Neural cell (in vitro differentiated cells): ENCODE measurements around the gene NT5C2. TPM values are rescaled to one million over a fixed set of nuclear protein-coding genes. Genes with fewer than 3 reads are reported as not detected.
A peak's percentile ranks its signal among the peaks of the same experiment; 100 is the strongest.

Experiments used
- H2AFZ ChIP-seq: fragments of 200-600, 300-800 bp; sonication (generic), shearing (Covaris generic); 2 replicates; pipeline ENCODE4 v1.6.0; 2014; ENCODE audit warnings: low read depth, mild to moderate bottlenecking, antibody characterized with exemption, low read length, moderate library complexity
- H3F3A ChIP-seq: fragments of 200-600 bp; shearing (Covaris generic); 2 replicates; pipeline ENCODE4 v1.6.1; 2016; ENCODE audit warnings: mild to moderate bottlenecking, moderate library complexity, mixed read lengths, antibody characterized with exemption, low read length; ENCODE audit not compliant: insufficient read depth, poor library complexity, severe bottlenecking
- H3K27ac ChIP-seq: fragments of 200-600, 300-800 bp; sonication (generic), shearing (Covaris generic); 2 replicates; pipeline ENCODE4 v1.5.1; 2014; ENCODE audit warnings: mild to moderate bottlenecking, low read length, moderate library complexity
- H3K27me3 ChIP-seq: fragments of 300-800, 200-600 bp; sonication (generic), shearing (Covaris generic); 2 replicates; pipeline ENCODE4 v1.6.0; 2014; ENCODE audit warnings: mild to moderate bottlenecking, low read depth, low read length, moderate library complexity; ENCODE audit not compliant: insufficient read depth
- H3K36me3 ChIP-seq: fragments of 300-800, 200-600 bp; sonication (generic), shearing (Covaris generic); 2 replicates; pipeline ENCODE4 v1.5.1; 2014; ENCODE audit warnings: mild to moderate bottlenecking, antibody characterized with exemption, low read length, moderate library complexity; ENCODE audit not compliant: insufficient read depth
- H3K4me2 ChIP-seq: fragments of 300-800, 200-600 bp; sonication (generic), shearing (Covaris generic); 2 replicates; pipeline ENCODE4 v1.6.0; 2014; ENCODE audit warnings: mild to moderate bottlenecking, low read length
- H3K4me3 ChIP-seq: fragments of 300-800, 200-600 bp; sonication (generic), shearing (Covaris generic); 2 replicates; pipeline ENCODE4 v1.5.1; 2014; ENCODE audit warnings: mild to moderate bottlenecking, low read length, moderate library complexity
- H3K79me2 ChIP-seq: fragments of 200-600 bp; shearing (Covaris generic); replicated peaks from 2 replicates; pipeline ENCODE4 v1.6.0; 2014; ENCODE audit warnings: mild to moderate bottlenecking, low read length, moderate library complexity; ENCODE audit not compliant: insufficient read depth
- H3K9ac ChIP-seq: fragments of 300-800, 200-600 bp; sonication (generic), shearing (Covaris generic); 2 replicates; pipeline ENCODE4 v1.6.1; 2016; ENCODE audit warnings: mild to moderate bottlenecking, low read length, mixed read lengths
- H3K9me2 ChIP-seq: fragments of 200-600 bp; shearing (Covaris generic); 2 replicates; pipeline ENCODE4 v1.6.1; 2016; ENCODE audit warnings: mild to moderate bottlenecking, low read length, mixed read lengths; ENCODE audit not compliant: insufficient read depth
- H3K9me3 ChIP-seq: fragments of 200-600, 300-800 bp; sonication (generic), shearing (Covaris generic); 2 replicates; pipeline ENCODE4 v1.6.1; 2016; ENCODE audit warnings: mild to moderate bottlenecking, mixed run types, low read length, moderate library complexity, mixed read lengths
- H4K20me1 ChIP-seq: fragments of 200-600 bp; shearing (Covaris generic); 2 replicates; pipeline ENCODE4 v1.6.1; 2016; ENCODE audit warnings: mild to moderate bottlenecking, mixed run types; ENCODE audit not compliant: insufficient read depth
- CTCF ChIP-seq: fragments of 450-650 bp; IDR thresholded peaks from 2 replicates; pipeline ENCODE4 v1.5.1; 2014; ENCODE audit warnings: antibody characterized with exemption, mild to moderate bottlenecking, moderate library complexity; ENCODE audit not compliant: poor library complexity, severe bottlenecking
- EP300 ChIP-seq: fragments of 450-650 bp; conservative IDR thresholded peaks from 2 replicates; pipeline ENCODE4 v1.6.1; 2014; ENCODE audit warnings: antibody characterized with exemption, mild to moderate bottlenecking, moderate library complexity; ENCODE audit not compliant: poor library complexity, severe bottlenecking
- EZH2 ChIP-seq: fragments of 200-600, 300-800 bp; shearing (Covaris generic), sonication (generic); IDR thresholded peaks from 2 replicates; pipeline ENCODE4 v1.6.1; 2014; ENCODE audit warnings: antibody characterized with exemption, low read length, borderline replicate concordance, mild to moderate bottlenecking; ENCODE audit not compliant: insufficient read depth, poor library complexity, severe bottlenecking
- MXI1 ChIP-seq: fragments of 450-650 bp; conservative IDR thresholded peaks from 2 replicates; pipeline ENCODE4 v1.6.1; 2014; ENCODE audit warnings: antibody characterized with exemption, mild to moderate bottlenecking; ENCODE audit not compliant: poor library complexity, severe bottlenecking
- POLR2AphosphoS5 ChIP-seq: IDR thresholded peaks from 2 replicates; pipeline ENCODE4 v1.6.1; 2012
- RAD21 ChIP-seq: fragments of 450-650 bp; conservative IDR thresholded peaks from 2 replicates; pipeline ENCODE4 v1.6.1; 2014; ENCODE audit warnings: antibody characterized with exemption, mild to moderate bottlenecking, moderate library complexity
- SMC3 ChIP-seq: fragments of 450-650 bp; conservative IDR thresholded peaks from 2 replicates; pipeline ENCODE4 v1.6.1; 2014; ENCODE audit warnings: antibody characterized with exemption, mild to moderate bottlenecking, moderate library complexity; ENCODE audit not compliant: poor library complexity
- TAF1 ChIP-seq: IDR thresholded peaks from 2 replicates; pipeline ENCODE4 v1.6.1; 2012; ENCODE audit warnings: low read depth
- polyA plus RNA-seq: library from polyadenylated mRNA; depleted of rRNA; stranded (reverse); fragments of >200 nt; gene quantifications from 2 replicates; pipeline ENCODE4 v1.2.3, GENCODE V29; 2014
- TF ChIP-seq, protein P1 (sequence below): IDR thresholded peaks from 2 replicates; pipeline ENCODE4 v1.6.1; 2012; ENCODE audit warnings: borderline replicate concordance

The NT5C2 gene
- polyA plus RNA-seq, 1 donor from 2014 or later: 190 TPM

DNA sequence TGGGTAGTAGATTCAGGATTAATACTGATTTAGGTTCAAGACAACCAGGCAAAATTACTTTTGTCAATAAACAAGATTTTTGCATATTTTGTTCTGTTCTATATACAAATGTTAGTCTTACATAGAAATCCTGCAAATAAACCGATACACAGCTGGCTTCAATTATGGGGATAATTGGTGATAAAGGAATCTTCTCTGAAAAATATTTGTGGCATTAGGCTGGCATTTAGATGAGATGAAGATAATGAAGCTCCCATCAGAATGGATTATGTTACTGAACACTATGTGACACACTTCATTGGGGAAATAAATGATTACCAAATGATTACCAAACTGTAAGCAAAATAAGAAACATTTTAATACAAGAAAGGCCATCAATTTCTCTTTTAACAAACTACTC is 65.8 kb downstream of the NT5C2 start:
- no peaks in the 10 kb centered on the region for H3K36me3 ChIP-seq
- TF ChIP-seq POLR2AphosphoS5 (no peak), RAD21 (no peak), EP300 (no peak), MXI1 (no peak), CTCF (no peak), SMC3 (no peak), TAF1 (no peak), EZH2 (no peak)
- TF ChIP-seq, protein P1, sequence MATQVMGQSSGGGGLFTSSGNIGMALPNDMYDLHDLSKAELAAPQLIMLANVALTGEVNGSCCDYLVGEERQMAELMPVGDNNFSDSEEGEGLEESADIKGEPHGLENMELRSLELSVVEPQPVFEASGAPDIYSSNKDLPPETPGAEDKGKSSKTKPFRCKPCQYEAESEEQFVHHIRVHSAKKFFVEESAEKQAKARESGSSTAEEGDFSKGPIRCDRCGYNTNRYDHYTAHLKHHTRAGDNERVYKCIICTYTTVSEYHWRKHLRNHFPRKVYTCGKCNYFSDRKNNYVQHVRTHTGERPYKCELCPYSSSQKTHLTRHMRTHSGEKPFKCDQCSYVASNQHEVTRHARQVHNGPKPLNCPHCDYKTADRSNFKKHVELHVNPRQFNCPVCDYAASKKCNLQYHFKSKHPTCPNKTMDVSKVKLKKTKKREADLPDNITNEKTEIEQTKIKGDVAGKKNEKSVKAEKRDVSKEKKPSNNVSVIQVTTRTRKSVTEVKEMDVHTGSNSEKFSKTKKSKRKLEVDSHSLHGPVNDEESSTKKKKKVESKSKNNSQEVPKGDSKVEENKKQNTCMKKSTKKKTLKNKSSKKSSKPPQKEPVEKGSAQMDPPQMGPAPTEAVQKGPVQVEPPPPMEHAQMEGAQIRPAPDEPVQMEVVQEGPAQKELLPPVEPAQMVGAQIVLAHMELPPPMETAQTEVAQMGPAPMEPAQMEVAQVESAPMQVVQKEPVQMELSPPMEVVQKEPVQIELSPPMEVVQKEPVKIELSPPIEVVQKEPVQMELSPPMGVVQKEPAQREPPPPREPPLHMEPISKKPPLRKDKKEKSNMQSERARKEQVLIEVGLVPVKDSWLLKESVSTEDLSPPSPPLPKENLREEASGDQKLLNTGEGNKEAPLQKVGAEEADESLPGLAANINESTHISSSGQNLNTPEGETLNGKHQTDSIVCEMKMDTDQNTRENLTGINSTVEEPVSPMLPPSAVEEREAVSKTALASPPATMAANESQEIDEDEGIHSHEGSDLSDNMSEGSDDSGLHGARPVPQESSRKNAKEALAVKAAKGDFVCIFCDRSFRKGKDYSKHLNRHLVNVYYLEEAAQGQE: no peak
- H3K27me3 ChIP-seq: no peaks in the 10 kb centered on the region
- H3K4me2 ChIP-seq: no peak overlapping the region
- H2AFZ ChIP-seq: no peak overlapping the region
- H3K9ac ChIP-seq: no peak overlapping the region
- no peaks in the 10 kb centered on the region for H3K9me3 ChIP-seq
- H4K20me1 ChIP-seq: no peaks in the 10 kb centered on the region
- H3F3A ChIP-seq: no peaks in the 10 kb centered on the region
- no peak overlapping the region for H3K4me3 ChIP-seq
- no peaks in the 10 kb centered on the region for H3K79me2 ChIP-seq
- no peak overlapping the region for H3K27ac ChIP-seq
- no peaks in the 10 kb centered on the region for H3K9me2 ChIP-seq

DNA sequence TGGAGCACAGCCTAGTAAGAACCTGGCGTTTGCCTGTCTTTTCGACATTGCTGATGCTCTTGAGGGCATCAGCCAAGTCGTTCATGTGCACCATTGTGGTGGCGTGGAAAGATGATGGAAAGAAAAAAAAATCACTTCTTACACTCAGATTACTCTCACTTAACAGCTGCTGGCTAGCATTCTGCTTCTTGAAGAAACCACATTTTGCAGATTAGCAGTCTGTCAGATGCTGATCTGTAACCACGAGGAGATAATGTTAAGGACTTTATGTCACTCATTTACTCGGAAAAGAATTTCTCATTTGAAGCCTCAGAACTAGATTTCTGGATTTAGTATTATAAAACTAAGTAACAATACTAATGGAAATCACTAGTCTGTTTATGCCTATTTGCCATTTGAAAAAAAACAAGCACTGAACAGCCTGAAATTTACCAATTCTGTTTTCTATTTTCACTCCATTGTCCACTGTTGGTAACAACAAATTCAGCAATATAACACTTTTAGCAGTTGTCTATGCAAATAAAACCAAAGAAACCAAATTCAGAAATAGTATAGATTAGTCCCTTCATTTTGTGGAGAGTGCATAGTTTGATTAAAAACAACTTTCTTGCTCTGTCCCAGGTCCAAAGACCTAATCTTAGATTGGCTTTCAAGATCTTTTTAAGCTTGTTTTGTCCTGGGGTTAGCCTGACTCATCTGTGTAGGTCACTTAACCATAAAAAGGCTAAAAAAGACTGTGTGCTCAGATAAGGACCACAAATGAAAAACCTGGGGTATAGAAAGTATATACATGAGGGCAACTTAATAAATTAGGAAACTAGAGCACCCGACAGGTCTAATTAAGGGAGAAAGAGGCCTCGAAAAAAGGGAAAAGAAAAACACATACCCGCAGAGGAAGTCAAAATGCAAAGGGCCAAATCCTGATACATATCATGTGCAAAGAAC is 67.5 kb downstream of the NT5C2 start:
- Histone ChIP-seq H3K9me2 (no peaks in the 10 kb centered on the region), H3K27me3 (no peaks in the 10 kb centered on the region), H3F3A (no peaks in the 10 kb centered on the region), H2AFZ (no peak overlapping the region), H3K79me2 (no peaks in the 10 kb centered on the region), H3K4me2 (no peak overlapping the region), H3K27ac (peak overlapping the region; percentile 32), H3K9me3 (no peaks in the 10 kb centered on the region), H4K20me1 (no peaks in the 10 kb centered on the region), H3K4me3 (no peak overlapping the region), H3K36me3 (no peaks in the 10 kb centered on the region), H3K9ac (no peak overlapping the region)
- TF ChIP-seq EP300 (no peak), POLR2AphosphoS5 (no peak), EZH2 (no peak), MXI1 (no peak), RAD21 (no peak), SMC3 (no peak), CTCF (no peak), TAF1 (no peak)
- TF ChIP-seq, protein P1: no peak
